Globus pallidus (tissue), 1 donor: ENCODE results near the gene ZNF605.
"Not testable (repeated sequence)": the region's sequence is repeated elsewhere in the genome, so short reads cannot be mapped to it uniquely, and the experiment has no call there.

Experiments used
- DNase-seq: peaks from one replicate; pipeline ENCODE4 v3.0.0-alpha.2; 2015; ENCODE audit warnings: low spot score

ZNF605 gene

GRCh38 chr12:132956011-132956788, at the start of gene ZNF605:
TSS of gene ZNF605 (minus strand) at chr12:132956306. CDS start at chr12:132945635, 10,671 bp downstream.
- peak; percentile 86 for DNase-seq

GRCh38 chr12:132998741-132999140, 42.6 kb upstream of the ZNF605 start:
- no peak for DNase-seq

GRCh38 chr12:132986885-132987225, 30.7 kb upstream of the ZNF605 start:
- DNase-seq = no peak

GRCh38 chr12:132986001-132986884, 30.1 kb upstream of the ZNF605 start, which contains the start of gene ZNF26:
TSS of gene ZNF26 (plus strand) at chr12:132986367. CDS start at chr12:132986841, 474 bp downstream.
- DNase-seq = peak; percentile 93

GRCh38 chr12:132976870-132977269, 20.8 kb upstream of the ZNF605 start:
- not testable (repeated sequence) for DNase-seq

GRCh38 chr12:132972374-132972773, 16.3 kb upstream of the ZNF605 start:
- DNase-seq = no peak

- no peak for DNase-seq
Observed at GRCh38 chr12:132967736-132968135, 11.6 kb upstream of the ZNF605 start.

- no peak for DNase-seq
Observed at GRCh38 chr12:132966676-132967415, 10.7 kb upstream of the ZNF605 start.

GRCh38 chr12:132965796-132966195, 9.7 kb upstream of the ZNF605 start:
- DNase-seq = no peak

GRCh38 chr12:132963947-132964346, 7.8 kb upstream of the ZNF605 start:
- DNase-seq = peak; percentile 4

- DNase-seq = not testable (repeated sequence)
Observed at GRCh38 chr12:132961790-132962189, 5.7 kb upstream of the ZNF605 start.

GRCh38 chr12:132955094-132956010, 754 bp downstream of the ZNF605 start:
- DNase-seq = peak; percentile 37

- DNase-seq = no peak
Observed at GRCh38 chr12:132954471-132955048, 1.5 kb downstream of the ZNF605 start.

- DNase-seq = no peak
Observed at GRCh38 chr12:132953771-132954170, 2.3 kb downstream of the ZNF605 start.

GRCh38 chr12:132953163-132953425, 3.0 kb downstream of the ZNF605 start:
- no peak for DNase-seq

GRCh38 chr12:132952371-132953162, 3.5 kb downstream of the ZNF605 start:
- no peak for DNase-seq

GRCh38 chr12:132951649-132952048, 4.5 kb downstream of the ZNF605 start:
- DNase-seq = no peak

GRCh38 chr12:132950844-132951535, 5.1 kb downstream of the ZNF605 start:
- DNase-seq = no peak
